ENCODE data around the gene NCAPG2. TPM values are rescaled to one million over a fixed set of nuclear protein-coding genes. Genes with fewer than 3 reads are reported as not detected.

Gene NCAPG2
- total RNA-seq, 1 experiment from 2014 or later, result 99.4 TPM

GRCh38 chr7:158723266-158723665 lies 18.7 kb upstream of the NCAPG2 start:
- H2BK20ac ChIP-seq (ENCODE audit: low read depth, low read length, poor library complexity, severe bottlenecking), result no peak overlapping the region
- H3K79me1 ChIP-seq (ENCODE audit: insufficient read depth, low read depth, low read length, poor library complexity, severe bottlenecking), result no peaks in the 10 kb centered on the region
- H3K9ac ChIP-seq (ENCODE audit: extremely low read depth, insufficient read length, low read length), result no peak overlapping the region
- no peak overlapping the region for H4K5ac ChIP-seq (ENCODE audit: insufficient read length, low read depth, low read length)
- no peak overlapping the region for H2AFZ ChIP-seq (ENCODE audit: low read length)
- no peak overlapping the region for H2AK5ac ChIP-seq (ENCODE audit: insufficient read length, low read length)
- no peak overlapping the region for H2BK12ac ChIP-seq (ENCODE audit: insufficient read length, low read depth, low read length)
- Mint-ChIP-seq H3K27me3 (ENCODE audit: low read depth) (peaks cover 4% of the 10 kb centered on the region), H3K4me1 (no peaks in the 10 kb centered on the region), H3K4me3 (no peak overlapping the region), H3K9me3 (no peaks in the 10 kb centered on the region), H3K36me3 (ENCODE audit: insufficient read depth in 1 of 3, low read depth in 3 of 3) (no peaks in the 10 kb centered on the region), H3K27ac (no peak overlapping the region)
- H3K18ac ChIP-seq (ENCODE audit: insufficient read length, low read depth, low read length), result no peak overlapping the region
- H4K8ac ChIP-seq (replicated peaks; ENCODE audit: insufficient read length, low read depth, low read length), result no peak overlapping the region
- no peaks in the 10 kb centered on the region for H3K27me3 ChIP-seq (ENCODE audit: insufficient read depth, low read length)
- H3K23ac ChIP-seq (ENCODE audit: insufficient read length, low read depth, low read length), result no peak overlapping the region
- no peak overlapping the region for H3K27ac ChIP-seq (ENCODE audit: insufficient read length, low read depth, low read length)
- no peak overlapping the region for H2BK120ac ChIP-seq (ENCODE audit: low read depth, low read length, poor library complexity, severe bottlenecking)
- no peaks in the 10 kb centered on the region for H3K9me3 ChIP-seq (ENCODE audit: control insufficient read depth, low read depth, low read length)
- no peak overlapping the region for H3K4me2 ChIP-seq (ENCODE audit: insufficient read depth, insufficient read length, low read length)
- H3K56ac ChIP-seq (ENCODE audit: insufficient read length, low read depth, low read length), result no peak overlapping the region
- WGBS (ENCODE audit: extremely low coverage, insufficient read length, low lambda C conversion rate), result no CpG with 5 or more reads among the region's 13 CpGs
- H4K20me1 ChIP-seq (ENCODE audit: control insufficient read depth, insufficient read depth, insufficient read length), result no peaks in the 10 kb centered on the region
- H3K79me2 ChIP-seq (ENCODE audit: insufficient read depth, low read length), result no peaks in the 10 kb centered on the region
- no peak overlapping the region for H3T11ph ChIP-seq (ENCODE audit: low read length)
- H3K23me2 ChIP-seq (ENCODE audit: insufficient read length, low read depth, low read length, poor library complexity, severe bottlenecking), result no peaks in the 10 kb centered on the region
- H3K4me1 ChIP-seq (ENCODE audit: insufficient read depth, low read length), result no peaks in the 10 kb centered on the region
- no peak overlapping the region for H2BK15ac ChIP-seq (ENCODE audit: low read depth, low read length)
- TF ChIP-seq CTCF (conservative IDR thresholded peaks at IDR 0.05), result no peak
- no peak overlapping the region for H4K91ac ChIP-seq (ENCODE audit: insufficient read length, low read depth, low read length)
- no peak overlapping the region for H2BK5ac ChIP-seq (ENCODE audit: insufficient read length, low read length)
- H3K14ac ChIP-seq (ENCODE audit: insufficient read depth, low read length), result no peak overlapping the region
- DNase-seq, result no peak
- no peak overlapping the region for H3K4ac ChIP-seq (ENCODE audit: low read depth, low read length)
